ENCODE measurements around the gene COL26A1.

COL26A1 gene

GRCh38 chr7:101536668-101537067 is 174.0 kb downstream of the COL26A1 start:
- no peak for DNase-seq

- peak; percentile 3 for DNase-seq
These were observed 174.5 kb downstream of the COL26A1 start for GRCh38 chr7:101537205-101537604.

GRCh38 chr7:101537935-101538595 is 175.4 kb downstream of the COL26A1 start:
- DNase-seq, result peak; percentile 9

GRCh38 chr7:101538596-101539459 is 176.2 kb downstream of the COL26A1 start:
- DNase-seq, result peak; percentile 41

- no peak for DNase-seq
These were observed 177.1 kb downstream of the COL26A1 start for GRCh38 chr7:101539784-101540183.

- DNase-seq, result peak; percentile 2
These were observed 180.0 kb downstream of the COL26A1 start for GRCh38 chr7:101542527-101543241.

GRCh38 chr7:101543242-101543766 is 180.6 kb downstream of the COL26A1 start:
- DNase-seq, result no peak

- no peak for DNase-seq
These were observed 181.2 kb downstream of the COL26A1 start for GRCh38 chr7:101543846-101544245.

- DNase-seq, result no peak
These were observed 182.9 kb downstream of the COL26A1 start for GRCh38 chr7:101545441-101546190.

- no peak for DNase-seq
These were observed 183.7 kb downstream of the COL26A1 start for GRCh38 chr7:101546308-101546936.

GRCh38 chr7:101547022-101547915 is 184.6 kb downstream of the COL26A1 start:
- no peak for DNase-seq

GRCh38 chr7:101547916-101548661 is 185.4 kb downstream of the COL26A1 start:
- DNase-seq, result no peak

GRCh38 chr7:101549734-101550133 is 187.1 kb downstream of the COL26A1 start:
- no peak for DNase-seq

- DNase-seq, result peak; percentile 81
These were observed 188.2 kb downstream of the COL26A1 start for GRCh38 chr7:101550641-101551541.

- no peak for DNase-seq
These were observed 190.5 kb downstream of the COL26A1 start for GRCh38 chr7:101553018-101553770.

GRCh38 chr7:101553771-101554445 is 191.2 kb downstream of the COL26A1 start:
- DNase-seq, result no peak

GRCh38 chr7:101554584-101555268 is 192.1 kb downstream of the COL26A1 start:
- DNase-seq, result no peak

All from MV-4-11 (cell line).